NCI-H1436 (cell line): ENCODE measurements around the gene ADAMTS9.

Experiments
- DNase-seq: peaks from one replicate; lab custom pipeline; 2025; lab: John Stamatoyannopoulos, UW

Gene ADAMTS9

DNA sequence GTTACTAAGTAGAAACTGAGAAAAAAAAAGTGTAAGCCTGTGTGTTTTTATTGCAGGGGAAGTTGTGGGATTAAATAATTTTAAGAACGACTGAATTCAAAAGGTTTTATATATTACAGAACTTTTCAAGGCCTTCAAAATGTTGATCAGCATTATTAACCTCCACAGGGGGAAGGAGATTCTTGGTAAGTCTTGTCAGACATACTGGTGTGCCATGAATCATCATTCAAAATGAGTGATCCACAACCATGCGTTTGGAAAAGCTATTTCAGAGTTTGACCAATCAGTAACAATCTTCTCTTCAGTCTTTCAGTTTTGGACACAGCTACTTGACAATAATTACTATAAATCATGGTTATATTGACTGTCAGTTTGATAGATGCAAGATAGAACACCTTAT lies 70.2 kb downstream of the ADAMTS9 start:
- no peak for DNase-seq

DNA sequence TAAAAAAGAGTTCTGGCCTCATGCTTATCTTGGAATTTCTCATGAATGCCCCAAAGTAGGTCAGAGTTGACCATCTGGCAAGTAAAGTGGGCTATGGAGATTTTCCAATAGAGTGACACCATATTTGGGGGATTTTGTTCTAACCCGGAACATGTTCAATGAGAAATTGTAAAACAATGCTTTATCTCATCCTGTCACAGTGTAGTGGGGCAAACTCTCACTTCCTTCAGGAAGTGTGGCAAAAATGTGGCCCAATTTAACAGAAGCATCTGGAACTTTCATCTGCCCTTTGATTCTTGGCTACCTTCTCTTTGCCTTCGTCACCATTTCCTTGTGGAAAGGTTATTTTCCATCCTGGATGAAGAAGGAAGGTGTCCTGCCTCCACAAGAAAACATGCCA lies 70.8 kb downstream of the ADAMTS9 start:
- DNase-seq: no peak

DNA sequence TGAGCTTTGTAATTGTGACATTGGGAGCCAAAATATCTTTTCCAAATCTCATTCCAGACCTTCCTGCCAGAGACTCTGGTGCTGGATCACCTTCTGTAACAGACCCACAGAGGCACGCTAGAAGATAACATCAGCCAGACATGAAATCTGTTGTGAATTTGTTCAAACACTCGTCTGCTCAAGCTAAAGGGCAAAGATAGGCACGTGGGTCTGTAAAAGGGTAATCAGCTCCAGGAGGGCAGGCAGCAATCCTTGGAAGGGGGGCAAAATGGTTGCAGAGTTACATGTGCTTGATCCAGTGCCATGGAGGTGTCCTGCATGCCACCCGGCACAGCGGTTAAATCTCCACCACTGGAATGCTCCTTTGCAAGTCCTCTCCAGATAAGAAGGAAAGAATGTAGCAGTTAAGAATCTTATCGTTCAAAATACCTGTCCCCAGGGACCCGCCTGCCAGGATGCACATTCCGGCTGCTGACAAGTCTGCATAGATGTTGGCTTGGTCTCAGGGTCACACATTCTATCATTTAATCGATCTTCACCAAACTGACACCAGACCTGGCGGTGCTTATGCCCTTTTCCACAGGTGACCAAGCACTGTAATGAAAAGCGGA lies 74.8 kb downstream of the ADAMTS9 start:
- no peak for DNase-seq

DNA sequence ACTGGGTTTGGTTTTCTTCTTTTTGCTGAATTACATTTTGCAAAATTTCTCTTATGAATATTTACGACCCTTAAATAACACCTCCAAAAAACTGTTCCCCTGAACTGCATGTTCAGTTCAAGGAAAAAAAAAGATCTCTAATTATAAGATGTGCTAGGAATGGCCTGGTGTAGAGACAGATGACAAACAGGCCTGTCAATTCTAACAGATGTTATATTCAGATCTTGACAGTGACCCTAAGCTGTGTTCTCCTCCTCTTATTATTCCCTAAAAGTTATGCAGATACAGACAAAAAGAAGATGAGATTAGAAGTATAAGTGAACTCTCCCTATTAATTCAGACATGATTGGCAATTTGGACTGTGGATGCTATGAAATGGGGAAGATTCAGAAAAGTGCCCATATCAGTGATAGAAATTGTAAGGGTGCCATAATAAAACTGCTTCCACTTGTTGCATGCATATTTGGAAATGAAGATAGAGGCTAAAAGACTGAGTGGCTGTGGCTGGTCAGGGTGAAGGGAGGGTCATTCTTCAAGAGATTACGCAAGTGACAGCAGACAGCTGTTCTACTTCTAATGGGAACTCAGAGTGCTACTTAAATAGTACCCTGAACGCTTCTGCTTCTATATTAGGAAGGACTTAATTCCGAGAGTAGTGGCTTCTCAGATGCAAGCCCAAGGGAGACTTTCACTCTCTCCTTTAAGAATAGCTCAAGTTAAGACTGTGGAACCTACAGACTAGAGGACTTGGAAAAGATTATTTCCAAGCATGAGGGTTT lies 75.5 kb downstream of the ADAMTS9 start:
- no peak for DNase-seq

DNA sequence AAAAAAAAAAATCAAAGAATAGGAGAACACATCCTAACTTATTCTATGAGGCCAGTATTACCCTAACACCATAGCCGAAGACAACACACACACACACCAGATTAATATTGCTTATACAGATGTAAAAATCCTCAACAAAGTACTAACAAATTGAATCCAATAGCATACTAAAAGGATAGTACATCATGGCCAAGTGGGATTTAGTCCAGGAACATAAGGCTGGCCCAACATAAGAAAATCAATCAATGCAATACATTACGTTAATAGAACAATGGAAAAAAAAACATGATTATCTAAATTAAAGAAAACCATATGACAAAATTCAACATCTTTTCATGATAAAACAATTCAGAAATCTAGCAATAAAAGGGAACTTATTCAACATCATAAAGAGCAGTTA lies 79.1 kb downstream of the ADAMTS9 start:
- no peak for DNase-seq

DNA sequence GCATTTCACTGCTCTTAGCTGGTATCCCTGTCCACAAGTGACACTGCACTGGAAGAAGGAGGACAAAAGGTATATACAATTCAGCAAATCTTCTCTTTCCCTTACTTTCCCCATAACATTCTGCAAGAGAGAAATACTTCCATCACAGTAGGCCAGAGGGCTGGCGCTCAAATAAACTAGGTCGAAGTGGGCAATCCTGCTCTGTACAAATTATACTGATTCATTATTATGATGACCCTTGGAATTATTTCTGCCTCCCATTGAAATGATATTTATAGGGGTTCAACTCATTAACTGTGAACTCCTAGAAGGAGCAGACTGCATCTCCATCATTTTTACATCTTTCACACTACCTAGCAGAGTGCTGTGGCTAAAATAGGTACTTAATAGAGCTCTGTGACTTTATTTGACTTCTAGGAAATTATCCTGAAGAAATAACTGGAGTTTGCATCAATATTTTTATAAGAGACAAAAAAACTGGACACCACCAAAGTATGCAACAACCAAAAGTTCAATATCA lies 80.7 kb downstream of the ADAMTS9 start:
- no peak for DNase-seq

DNA sequence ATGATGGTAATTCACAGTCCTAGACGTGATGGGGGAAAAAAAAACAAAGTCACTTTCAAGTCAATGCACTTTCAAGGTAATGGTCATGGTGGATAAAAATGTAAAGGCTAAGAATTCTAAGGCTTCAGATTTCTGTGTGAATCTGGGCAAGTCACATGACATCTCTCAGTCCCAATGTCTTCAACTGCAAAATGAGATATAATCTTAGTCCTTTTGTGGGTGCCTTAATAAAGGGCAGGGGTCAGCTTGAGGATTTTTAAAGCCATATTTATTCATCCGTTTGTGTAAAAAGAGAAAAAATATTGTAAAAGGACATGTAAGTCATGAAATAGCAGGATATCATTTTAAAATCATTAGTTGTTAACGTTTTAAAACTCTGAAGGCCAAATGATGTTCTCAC lies 83.5 kb downstream of the ADAMTS9 start:
- DNase-seq: no peak

DNA sequence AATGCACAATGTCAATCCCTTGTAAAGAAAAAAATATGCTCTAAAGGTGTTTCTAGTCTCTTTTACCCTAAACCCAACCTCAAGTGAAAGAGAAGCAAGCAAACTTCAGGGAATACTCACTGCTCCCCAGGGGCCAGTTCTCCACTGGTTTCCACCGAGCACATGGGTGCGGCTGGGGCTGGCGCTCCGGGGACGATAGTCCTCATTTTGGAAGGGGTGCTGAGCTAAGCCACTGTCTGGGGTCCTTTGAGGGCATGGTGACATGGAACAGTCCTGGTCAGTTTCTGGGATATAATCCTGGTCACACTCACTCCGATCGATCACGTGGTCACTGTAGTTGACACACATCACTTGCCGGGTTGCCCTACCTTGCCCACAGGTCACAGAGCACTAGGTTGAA lies 86.0 kb downstream of the ADAMTS9 start:
- DNase-seq: no peak

DNA sequence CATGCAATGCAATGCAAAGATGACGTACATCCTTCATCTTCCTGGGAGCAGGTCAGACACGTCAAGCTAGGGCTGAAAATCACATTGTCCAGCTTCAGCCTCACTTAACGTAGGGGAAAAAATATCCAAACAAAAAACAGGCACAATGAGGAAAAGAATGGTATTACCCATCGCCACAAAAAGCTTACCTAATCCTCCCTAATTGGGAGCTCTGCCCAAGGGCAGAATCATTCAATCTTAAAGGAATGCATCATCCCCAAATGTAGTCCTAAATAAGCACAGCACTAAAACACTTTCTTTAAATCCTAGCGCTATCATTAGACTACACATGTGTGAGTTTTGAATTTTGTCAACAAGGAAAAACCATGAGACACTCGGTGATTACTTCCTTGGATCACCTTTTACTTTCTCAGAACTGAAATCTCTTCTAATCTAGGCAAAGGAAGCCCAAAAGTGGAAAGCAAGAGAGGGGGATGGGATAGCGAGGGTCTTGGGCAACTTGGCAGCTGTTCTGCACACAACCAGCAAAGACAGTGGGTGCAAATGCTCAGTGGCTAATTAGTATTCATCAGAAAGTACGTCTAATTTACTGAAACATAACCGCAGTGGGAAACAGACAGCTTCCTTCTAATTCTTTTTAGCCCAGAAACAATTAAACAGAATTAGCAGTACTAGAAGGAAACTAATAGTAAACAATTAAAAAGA lies 87.4 kb downstream of the ADAMTS9 start:
- no peak for DNase-seq

DNA sequence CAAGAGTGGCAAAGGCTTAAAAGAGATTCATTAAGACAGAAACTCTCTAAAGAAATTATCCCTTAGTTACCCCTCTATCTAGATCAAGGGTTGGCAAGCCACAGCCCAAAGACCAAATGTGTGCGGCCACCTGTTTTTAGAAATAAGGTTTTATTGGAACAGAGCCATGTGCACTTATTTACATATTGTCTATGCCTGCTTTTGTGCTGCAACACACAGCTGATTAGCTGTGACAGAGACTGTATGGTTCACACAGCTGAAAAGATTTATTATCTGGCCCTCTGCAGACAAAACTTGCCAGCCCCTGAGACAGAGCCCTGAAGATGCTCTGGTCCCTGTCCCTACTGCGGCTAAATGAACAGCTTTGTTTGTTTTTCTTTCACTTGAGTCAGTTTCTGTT lies 88.1 kb downstream of the ADAMTS9 start:
- DNase-seq: no peak

DNA sequence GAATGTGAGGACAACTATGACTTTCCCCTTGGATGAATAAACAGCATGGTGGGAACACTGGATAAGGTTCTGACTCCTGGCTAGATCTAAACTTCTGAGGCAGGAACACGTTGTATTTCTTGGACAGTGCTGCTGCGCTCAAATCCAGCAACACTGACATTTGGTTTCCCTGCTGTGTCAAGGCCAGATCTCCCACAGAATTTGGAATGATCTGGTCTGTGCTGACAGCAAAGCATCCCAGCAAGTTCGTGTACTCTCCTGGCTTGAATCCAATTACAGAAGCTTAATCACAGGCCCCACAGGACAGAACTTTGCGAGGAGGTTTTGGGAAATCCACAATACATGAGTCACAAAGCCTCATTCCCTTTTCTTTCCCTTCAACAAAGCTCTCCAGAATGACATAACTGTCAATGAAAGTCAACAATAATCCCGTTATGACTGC lies 92.5 kb downstream of the ADAMTS9 start:
- DNase-seq: no peak

DNA sequence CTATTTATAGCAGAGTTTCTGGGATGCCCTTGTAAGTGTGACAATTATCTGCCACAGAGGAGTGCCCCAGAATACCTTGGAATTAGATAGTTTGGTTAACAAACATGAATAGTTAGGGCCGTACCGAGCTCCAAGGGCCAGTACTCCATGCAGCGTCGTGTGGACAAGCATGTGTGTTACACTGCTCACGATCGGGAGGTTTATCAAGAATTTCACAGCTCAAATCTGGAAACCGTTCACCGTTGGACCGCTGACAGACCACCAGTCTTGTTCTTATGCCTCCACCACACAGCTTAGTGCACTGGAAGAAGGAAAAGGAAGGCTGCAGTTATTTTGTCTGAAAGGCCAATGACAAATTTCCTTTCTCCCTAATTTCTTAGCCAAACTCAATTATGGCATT lies 93.7 kb downstream of the ADAMTS9 start:
- DNase-seq: no peak

DNA sequence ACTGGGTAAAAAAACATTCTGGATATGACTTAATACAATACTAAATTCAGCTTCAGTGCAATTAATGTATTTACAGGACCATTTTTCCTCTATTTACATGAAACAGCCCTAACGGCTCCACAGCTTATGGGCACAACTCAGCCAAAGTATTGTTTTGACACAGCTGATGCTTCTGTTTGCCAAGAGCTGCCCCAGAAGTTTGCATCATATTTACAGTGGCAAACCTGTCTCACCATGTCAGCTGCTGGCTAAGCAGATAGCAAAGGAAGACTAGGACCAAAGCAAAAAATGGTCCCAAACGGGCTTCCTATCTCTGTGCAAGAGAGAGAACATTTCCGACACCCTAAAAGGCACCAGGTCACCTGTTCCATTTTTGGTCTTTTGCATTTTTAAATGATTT lies 94.5 kb downstream of the ADAMTS9 start:
- no peak for DNase-seq

DNA sequence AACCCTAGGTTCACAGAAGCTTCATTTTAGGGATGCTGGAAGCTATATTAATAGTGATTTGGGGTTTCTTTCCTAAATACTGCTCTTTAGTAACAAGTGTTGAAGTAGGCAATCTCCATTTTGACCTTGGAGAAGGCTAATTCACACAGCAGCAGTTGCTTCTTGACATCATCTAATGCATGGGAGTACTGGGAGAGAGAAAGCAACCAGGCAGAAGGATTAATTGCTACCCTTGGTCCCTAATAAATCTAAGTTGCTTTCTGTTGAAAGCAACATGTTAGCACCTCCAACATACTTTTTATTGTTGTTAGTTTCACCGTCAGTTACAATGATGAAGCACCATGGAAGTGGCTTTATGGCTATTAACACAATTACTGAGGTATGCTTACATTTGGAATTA lies 96.2 kb downstream of the ADAMTS9 start:
- no peak for DNase-seq

DNA sequence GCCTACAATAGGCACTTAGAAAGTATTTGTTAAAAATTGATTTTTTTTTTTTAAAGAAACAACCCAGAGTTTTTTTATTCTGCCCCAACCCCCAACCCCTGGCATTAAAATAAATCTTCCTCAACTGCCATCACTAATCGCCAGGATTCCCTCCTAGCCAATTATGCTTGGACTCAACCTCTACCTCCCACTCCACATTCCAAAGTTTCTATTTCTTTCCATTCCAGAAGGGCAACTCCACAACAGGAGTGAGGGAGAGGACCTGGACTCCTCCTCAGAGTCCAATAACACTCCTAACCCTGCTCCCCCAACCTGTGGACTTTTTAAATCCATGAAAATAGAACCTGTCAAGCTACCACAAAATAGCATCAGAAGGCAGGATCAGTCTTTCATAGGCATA lies 99.4 kb downstream of the ADAMTS9 start:
- DNase-seq: no peak

DNA sequence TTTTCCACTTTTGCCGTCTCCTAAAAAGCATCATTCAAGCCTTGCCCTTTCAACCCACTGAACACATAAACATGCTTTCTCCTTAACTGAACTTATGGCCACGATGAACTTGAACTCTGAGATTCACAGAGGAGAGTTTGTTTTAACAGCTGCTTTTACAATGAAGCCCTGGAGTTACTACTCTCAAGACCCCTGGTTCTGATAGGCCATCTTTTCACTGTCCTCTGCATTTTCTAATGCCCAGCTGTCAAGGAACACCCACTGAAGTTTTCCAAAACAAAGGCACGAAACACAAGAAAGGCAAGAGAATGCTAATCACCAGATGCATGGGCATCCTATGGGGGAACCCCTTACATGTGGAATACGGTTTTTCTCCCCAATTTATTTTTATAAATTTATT lies 100.8 kb downstream of the ADAMTS9 start:
- no peak for DNase-seq

DNA sequence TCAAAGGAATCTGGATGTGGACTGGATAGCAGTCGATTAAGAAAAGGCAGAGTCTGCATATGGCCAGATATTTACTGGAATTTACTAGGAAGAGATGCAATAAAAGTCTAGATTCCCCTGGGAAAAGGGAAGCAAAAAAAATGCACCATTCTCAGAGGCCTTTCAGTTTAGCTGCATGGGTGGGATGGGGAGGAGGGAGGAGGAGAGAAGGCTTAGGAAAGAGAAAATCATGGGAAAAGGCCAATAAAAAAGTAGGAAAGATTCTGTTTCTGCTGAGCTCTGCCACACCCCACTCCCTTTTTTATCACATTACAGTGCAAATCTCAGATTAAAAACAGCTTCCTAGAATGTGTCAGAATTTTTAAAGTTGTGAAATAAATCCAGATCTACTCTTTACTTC lies 103.6 kb downstream of the ADAMTS9 start:
- no peak for DNase-seq

DNA sequence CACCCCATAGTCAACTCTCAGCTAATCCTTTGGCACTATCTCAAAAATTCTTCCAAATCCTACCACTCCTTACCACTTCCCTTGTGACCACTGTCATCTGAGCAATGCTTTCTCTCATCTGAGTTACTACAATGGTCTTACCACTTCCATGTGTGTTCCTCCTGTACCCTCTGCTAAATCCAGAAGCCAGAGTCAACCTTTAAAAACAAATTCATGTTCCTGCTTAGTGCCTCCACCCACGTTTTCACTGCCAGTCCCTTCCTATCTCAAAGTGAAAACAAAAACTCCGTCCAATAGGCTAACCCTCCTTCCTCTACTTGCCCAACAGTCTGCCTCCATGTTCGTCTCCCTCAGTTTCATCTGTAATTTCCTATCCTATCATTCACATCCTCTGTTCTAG lies 109.0 kb downstream of the ADAMTS9 start:
- DNase-seq: no peak

DNA sequence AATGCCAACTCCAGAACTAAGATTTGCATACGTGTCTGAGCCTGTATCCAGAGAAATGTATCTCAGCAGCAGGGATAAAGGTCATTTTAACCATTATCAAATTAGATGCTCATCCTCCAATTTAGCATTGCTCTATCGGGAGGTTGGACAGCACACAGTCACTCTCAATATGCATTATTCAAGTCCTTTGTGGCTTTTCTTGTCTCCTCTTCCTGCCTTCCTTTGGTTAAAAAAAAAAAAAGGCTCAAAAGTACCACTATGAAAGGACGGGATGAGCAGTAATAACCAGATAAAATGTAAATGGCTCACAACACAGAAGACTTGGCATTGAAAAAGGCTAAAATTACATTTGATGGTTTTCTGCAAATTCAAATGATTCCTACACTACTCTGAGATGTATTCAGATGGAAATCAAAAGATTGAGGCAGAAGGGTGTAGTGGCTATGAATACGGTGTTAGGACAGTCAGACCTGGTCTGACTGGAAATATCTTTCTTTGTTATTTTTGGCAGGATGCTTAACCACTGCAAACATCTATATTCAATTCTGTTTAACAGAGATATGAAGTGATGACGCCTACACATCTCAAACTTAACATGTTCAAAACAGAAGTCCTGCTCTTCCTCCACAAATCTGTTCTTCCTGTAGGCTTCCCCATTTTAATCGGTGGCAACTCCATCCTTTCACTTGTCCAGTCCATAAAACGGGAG lies 109.6 kb downstream of the ADAMTS9 start:
- no peak for DNase-seq

DNA sequence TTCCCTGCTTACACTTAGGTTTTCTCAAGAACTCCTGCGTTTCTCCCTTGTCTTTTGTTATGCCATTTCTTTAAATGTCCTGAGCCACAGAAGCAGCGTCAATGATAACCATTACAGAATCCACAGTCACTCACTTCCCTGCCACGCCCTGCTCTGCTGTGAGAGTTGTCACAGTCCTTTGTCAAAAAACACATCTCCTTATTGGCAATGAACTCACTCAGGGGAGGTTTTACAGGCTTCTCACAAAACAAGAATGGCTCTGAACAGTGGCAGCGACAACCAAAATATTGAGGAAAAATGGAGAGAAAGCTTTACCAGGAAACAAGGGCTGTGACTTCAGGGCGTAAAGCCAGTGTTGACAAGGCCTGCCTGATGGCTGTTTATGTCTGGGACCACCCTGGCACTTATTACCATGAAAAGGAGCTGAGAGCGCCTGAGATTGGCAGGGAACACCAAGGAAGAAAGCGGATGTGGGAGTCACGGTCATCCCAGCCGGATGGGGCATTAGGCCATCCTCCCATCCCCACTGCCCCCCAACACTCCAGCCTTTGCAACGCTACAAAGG lies 111.5 kb downstream of the ADAMTS9 start:
- DNase-seq: no peak

DNA sequence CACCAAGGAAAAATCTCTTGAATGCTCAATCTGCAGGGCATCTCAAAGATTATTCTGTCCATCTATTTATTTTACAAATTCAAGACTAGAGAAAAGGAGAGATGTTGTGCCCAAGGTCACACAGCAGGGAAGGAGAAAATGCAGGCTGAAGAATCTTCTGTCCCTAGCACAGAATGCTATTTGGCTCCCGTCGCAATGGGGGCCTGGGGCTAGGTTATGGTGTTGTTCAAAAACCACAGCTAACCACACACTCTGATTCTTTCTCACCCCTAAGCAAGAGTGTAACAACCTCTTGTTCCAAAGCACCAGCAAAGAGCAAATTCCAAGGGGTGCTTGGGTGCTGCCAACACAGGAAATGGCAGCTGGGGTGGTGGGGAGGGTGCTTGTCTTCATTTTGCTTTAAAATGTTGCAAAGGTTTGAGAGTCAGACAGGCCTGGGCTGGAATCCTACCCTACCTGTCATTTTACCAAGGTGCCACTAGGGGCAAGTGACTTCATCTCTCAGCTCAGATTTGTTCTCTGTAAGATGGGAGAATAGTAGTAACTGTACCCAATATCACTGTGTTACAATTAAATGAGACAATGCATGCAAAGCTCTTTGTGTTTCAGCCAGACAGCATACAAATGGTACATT lies 112.5 kb downstream of the ADAMTS9 start:
- DNase-seq: no peak

DNA sequence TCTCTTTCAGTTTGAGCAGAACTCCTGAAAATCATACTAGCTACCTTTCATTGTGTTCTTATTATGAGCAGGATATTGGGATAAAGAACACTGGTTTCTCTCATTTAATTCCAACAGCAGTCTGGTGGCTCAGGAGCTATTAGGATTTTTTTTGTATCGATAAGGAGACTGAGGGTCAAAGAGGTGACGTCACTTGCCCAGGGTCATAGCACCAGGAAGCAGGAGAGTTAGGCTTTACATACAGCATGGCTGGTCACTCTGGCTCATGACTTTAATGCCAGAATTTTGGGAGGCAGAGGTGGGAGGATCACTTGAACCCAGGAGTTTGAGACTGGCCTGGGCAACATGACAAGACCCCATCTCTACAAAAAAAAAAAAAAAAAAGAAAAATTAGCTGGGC lies 113.6 kb downstream of the ADAMTS9 start:
- DNase-seq: no peak
